HEK293 (cell line): Measurements from ENCODE around the gene AADAC.

Source experiments
- CTCF ChIA-PET: fragments of 350-600 bp; formaldehyde crosslinking; extraction: SDS; loops from one replicate; lab custom pipeline; 2021; ENCODE audit warnings: antibody characterized with exemption; lab: Yijun Ruan, JAX
- POLR2A ChIA-PET: fragments of 300-600 bp; formaldehyde crosslinking; extraction: SDS; loops from one replicate; lab custom pipeline; 2020; ENCODE audit warnings: antibody characterized with exemption, inconsistent platforms; lab: Yijun Ruan, JAX
- H3K27ac ChIP-seq: fragments of 200-500 bp; sonication (Bioruptor generic); 2 replicates; pipeline ENCODE4 v1.5.1; 2014; ENCODE audit warnings: low read depth, low read length, control low read depth, inconsistent platforms; ENCODE audit errors: extremely low read depth
- H3K36me3 ChIP-seq, 2 experiments: fragments of 200-500 bp in 1 of 2; sonication (Bioruptor generic) in 1 of 2; 1 replicate in 1 of 2; 2 replicates in 1 of 2; pipeline ENCODE4 v1.5.1; 2014 to 2017; ENCODE audit warnings: inconsistent platforms in 2 of 2, low read length in 2 of 2; ENCODE audit not compliant: control insufficient read depth in 2 of 2, insufficient read depth in 1 of 2
- H3K4me1 ChIP-seq: fragments of 200-500 bp; sonication (Bioruptor generic); 2 replicates; pipeline ENCODE4 v1.5.1; 2014; ENCODE audit warnings: mild to moderate bottlenecking, low read length, inconsistent platforms; ENCODE audit not compliant: control insufficient read depth, insufficient read depth
- H3K4me3 ChIP-seq: 2 replicates; pipeline ENCODE4 v1.5.1; 2011; ENCODE audit warnings: low read depth, mild to moderate bottlenecking, control low read depth, low read length, moderate library complexity
- H3K9me3 ChIP-seq: fragments of 200-500 bp; sonication (Bioruptor generic); 2 replicates; pipeline ENCODE4 v1.5.1; 2014; ENCODE audit warnings: low read depth, low read length, inconsistent platforms; ENCODE audit not compliant: control insufficient read depth, insufficient read depth
- BCL11A ChIP-seq: fragments of 450-650 bp; formaldehyde crosslinking; IDR thresholded peaks from 2 replicates; pipeline ENCODE4 v1.5.1; 2016; ENCODE audit warnings: low read depth, missing biosample characterization, missing genetic modification characterization
- GLIS1 ChIP-seq: fragments of 450-650 bp; formaldehyde crosslinking; IDR thresholded peaks from 2 replicates; pipeline ENCODE4 v1.5.1; 2016; ENCODE audit warnings: missing biosample characterization, missing genetic modification characterization
- ZFHX2 ChIP-seq: fragments of 450-650 bp; formaldehyde crosslinking; conservative IDR thresholded peaks from 2 replicates; pipeline ENCODE4 v1.5.1; 2016; ENCODE audit warnings: missing biosample characterization, missing genetic modification characterization
- ZNF2 ChIP-seq: fragments of 450-650 bp; formaldehyde crosslinking; IDR thresholded peaks from 2 replicates; pipeline ENCODE4 v1.5.1; 2016; ENCODE audit warnings: missing biosample characterization, missing genetic modification characterization
- ZNF544 ChIP-seq: fragments of 450-650 bp; formaldehyde crosslinking; IDR thresholded peaks from 2 replicates; pipeline ENCODE4 v1.5.0; 2017; ENCODE audit warnings: missing biosample characterization, missing genetic modification characterization
- ZNF629 ChIP-seq: fragments of 450-650 bp; formaldehyde crosslinking; IDR thresholded peaks from 2 replicates; pipeline ENCODE4 v1.5.1; 2017; ENCODE audit warnings: missing biosample characterization, missing genetic modification characterization
- ZNF677 ChIP-seq: fragments of 450-650 bp; IDR thresholded peaks from 2 replicates; pipeline ENCODE4 v1.5.0; 2018; ENCODE audit warnings: missing biosample characterization, mild to moderate bottlenecking, missing genetic modification characterization, moderate library complexity
- TF ChIP-seq, protein P1 (sequence below): fragments of 450-650 bp; formaldehyde crosslinking; IDR thresholded peaks from 2 replicates; pipeline ENCODE4 v1.5.1; 2016; ENCODE audit warnings: missing biosample characterization, missing genetic modification characterization
- TF ChIP-seq, protein P2 (sequence below): fragments of 450-650 bp; formaldehyde crosslinking; IDR thresholded peaks from 2 replicates; pipeline ENCODE4 v1.5.1; 2016; ENCODE audit warnings: missing biosample characterization, missing genetic modification characterization
- TF ChIP-seq, protein P3 (sequence below): fragments of 450-650 bp; formaldehyde crosslinking; IDR thresholded peaks from 2 replicates; pipeline ENCODE4 v1.5.1; 2017; ENCODE audit warnings: missing biosample characterization, missing genetic modification characterization

The AADAC gene

DNA sequence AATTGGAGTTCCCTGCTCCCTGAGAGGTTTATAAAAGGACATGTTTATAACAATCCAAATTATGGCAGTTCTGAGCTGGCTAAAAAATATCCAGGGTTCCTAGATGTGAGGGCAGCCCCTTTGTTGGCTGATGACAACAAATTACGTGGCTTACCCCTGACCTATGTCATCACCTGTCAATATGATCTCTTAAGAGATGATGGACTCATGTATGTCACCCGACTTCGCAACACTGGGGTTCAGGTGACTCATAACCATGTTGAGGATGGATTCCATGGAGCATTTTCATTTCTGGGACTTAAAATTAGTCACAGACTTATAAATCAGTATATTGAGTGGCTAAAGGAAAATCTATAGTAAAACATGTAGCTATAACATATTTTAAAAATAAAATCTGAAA is 13.9 kb downstream of the AADAC start:
- CTCF ChIA-PET, result no interaction called here
- H3K4me1 ChIP-seq, result no peaks in the 10 kb centered on the region
- TF ChIP-seq, protein P1, sequence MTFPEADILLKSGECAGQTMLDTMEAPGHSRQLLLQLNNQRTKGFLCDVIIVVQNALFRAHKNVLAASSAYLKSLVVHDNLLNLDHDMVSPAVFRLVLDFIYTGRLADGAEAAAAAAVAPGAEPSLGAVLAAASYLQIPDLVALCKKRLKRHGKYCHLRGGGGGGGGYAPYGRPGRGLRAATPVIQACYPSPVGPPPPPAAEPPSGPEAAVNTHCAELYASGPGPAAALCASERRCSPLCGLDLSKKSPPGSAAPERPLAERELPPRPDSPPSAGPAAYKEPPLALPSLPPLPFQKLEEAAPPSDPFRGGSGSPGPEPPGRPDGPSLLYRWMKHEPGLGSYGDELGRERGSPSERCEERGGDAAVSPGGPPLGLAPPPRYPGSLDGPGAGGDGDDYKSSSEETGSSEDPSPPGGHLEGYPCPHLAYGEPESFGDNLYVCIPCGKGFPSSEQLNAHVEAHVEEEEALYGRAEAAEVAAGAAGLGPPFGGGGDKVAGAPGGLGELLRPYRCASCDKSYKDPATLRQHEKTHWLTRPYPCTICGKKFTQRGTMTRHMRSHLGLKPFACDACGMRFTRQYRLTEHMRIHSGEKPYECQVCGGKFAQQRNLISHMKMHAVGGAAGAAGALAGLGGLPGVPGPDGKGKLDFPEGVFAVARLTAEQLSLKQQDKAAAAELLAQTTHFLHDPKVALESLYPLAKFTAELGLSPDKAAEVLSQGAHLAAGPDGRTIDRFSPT (tag by site-specific recombination), result no peak
- TF ChIP-seq ZNF2 (tag by site-specific recombination) (no peak), BCL11A (tag by site-specific recombination) (no peak), ZFHX2 (tag by site-specific recombination) (no peak), ZNF544 (tag by site-specific recombination) (no peak)
- TF ChIP-seq, protein P2, sequence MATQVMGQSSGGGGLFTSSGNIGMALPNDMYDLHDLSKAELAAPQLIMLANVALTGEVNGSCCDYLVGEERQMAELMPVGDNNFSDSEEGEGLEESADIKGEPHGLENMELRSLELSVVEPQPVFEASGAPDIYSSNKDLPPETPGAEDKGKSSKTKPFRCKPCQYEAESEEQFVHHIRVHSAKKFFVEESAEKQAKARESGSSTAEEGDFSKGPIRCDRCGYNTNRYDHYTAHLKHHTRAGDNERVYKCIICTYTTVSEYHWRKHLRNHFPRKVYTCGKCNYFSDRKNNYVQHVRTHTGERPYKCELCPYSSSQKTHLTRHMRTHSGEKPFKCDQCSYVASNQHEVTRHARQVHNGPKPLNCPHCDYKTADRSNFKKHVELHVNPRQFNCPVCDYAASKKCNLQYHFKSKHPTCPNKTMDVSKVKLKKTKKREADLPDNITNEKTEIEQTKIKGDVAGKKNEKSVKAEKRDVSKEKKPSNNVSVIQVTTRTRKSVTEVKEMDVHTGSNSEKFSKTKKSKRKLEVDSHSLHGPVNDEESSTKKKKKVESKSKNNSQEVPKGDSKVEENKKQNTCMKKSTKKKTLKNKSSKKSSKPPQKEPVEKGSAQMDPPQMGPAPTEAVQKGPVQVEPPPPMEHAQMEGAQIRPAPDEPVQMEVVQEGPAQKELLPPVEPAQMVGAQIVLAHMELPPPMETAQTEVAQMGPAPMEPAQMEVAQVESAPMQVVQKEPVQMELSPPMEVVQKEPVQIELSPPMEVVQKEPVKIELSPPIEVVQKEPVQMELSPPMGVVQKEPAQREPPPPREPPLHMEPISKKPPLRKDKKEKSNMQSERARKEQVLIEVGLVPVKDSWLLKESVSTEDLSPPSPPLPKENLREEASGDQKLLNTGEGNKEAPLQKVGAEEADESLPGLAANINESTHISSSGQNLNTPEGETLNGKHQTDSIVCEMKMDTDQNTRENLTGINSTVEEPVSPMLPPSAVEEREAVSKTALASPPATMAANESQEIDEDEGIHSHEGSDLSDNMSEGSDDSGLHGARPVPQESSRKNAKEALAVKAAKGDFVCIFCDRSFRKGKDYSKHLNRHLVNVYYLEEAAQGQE (tag by site-specific recombination), result no peak

DNA sequence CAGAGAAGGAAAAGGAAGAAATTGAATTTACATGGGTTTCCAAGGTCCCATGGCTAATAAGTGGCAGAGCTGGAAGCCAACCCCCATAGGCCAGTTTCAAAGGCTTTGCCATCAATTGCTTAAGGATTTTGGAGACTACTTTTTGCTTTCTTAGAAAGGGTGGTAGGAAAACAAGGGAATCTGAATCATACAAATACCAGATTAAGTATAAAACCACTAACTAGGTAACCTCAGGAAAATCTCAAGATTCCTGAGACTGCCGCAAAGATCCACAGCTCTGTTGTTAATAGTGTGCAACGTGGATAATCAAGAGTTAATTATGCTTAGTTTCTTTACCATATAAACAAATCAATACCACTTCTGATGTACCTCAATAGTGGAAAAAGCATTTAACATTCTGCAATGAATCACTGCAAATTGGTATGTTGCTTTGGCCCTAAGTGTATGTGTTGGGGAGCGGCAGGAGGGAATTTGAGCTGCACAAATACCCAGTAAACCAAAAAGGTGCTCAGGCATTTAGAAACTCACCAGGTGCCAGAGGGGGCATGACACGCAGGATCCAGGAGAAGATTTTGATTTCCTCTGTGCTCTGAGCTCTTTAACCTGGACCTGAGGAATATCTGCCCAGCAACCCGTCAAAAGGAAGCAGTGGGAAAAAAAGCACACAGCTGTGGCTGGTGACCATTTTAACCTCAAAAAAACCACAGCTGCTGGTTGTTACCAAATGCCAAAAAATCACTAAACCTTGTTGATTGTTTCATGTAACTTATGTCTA is 22.0 kb downstream of the AADAC start:
- Histone ChIP-seq H3K27ac (no peak overlapping the region), H3K9me3 (no peaks in the 10 kb centered on the region), H3K4me3 (no peak overlapping the region), H3K4me1 (no peaks in the 10 kb centered on the region), H3K36me3 (no peaks in the 10 kb centered on the region)
- TF ChIP-seq, protein P3, sequence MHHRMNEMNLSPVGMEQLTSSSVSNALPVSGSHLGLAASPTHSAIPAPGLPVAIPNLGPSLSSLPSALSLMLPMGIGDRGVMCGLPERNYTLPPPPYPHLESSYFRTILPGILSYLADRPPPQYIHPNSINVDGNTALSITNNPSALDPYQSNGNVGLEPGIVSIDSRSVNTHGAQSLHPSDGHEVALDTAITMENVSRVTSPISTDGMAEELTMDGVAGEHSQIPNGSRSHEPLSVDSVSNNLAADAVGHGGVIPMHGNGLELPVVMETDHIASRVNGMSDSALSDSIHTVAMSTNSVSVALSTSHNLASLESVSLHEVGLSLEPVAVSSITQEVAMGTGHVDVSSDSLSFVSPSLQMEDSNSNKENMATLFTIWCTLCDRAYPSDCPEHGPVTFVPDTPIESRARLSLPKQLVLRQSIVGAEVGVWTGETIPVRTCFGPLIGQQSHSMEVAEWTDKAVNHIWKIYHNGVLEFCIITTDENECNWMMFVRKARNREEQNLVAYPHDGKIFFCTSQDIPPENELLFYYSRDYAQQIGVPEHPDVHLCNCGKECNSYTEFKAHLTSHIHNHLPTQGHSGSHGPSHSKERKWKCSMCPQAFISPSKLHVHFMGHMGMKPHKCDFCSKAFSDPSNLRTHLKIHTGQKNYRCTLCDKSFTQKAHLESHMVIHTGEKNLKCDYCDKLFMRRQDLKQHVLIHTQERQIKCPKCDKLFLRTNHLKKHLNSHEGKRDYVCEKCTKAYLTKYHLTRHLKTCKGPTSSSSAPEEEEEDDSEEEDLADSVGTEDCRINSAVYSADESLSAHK (tag by site-specific recombination), result no peak
- ChIA-PET CTCF (interaction anchor here (1.7 to 4.4 kb wide), 3 partner anchors 368 to 608 kb away, joined by 8 to 48 read pairs (median 19); no protein-coding TSS in a partner anchor), POLR2A (no interaction called here)

More for the DNA sequence above, 13.9 kb downstream of the AADAC start:
- no peak overlapping the region for H3K27ac ChIP-seq
- POLR2A ChIA-PET, result no interaction called here
- H3K9me3 ChIP-seq, result no peaks in the 10 kb centered on the region
- no peak overlapping the region for H3K4me3 ChIP-seq
- H3K36me3 ChIP-seq, result no peaks in the 10 kb centered on the region

DNA sequence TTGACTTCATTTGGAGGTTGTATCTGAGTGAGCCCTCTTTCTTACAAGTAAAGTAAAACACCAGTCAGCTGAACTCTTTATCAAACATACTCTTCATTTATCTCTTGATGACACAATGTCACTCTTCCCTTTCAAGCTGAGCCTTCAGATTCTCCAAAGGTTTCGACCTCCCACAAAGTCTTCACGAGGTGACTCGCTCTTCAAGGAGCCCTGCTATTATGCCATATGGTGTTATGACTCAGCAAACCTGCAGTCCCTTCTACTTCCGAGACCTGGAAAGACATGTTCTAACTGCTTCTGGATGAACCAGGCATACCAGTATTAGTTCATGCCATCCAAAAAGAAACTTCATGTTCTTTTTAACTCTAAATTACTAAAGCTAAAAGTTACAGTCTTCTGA is 23.1 kb downstream of the AADAC start:
- ChIA-PET CTCF (interaction anchor here (1.7 to 4.4 kb wide), 3 partner anchors 369 to 609 kb away, joined by 8 to 48 read pairs (median 19); no protein-coding TSS in a partner anchor), POLR2A (interaction anchor here (0.6 kb wide), 1 partner anchor 377 kb away, joined by 3 read pairs; no protein-coding TSS in a partner anchor)
- H3K36me3 ChIP-seq, result no peaks in the 10 kb centered on the region
- peak; percentile 67 for TF ChIP-seq GLIS1
- no peak for TF ChIP-seq ZNF629 (tag by site-specific recombination)
- TF ChIP-seq ZNF677 (tag by site-specific recombination), result no peak
- no peaks in the 10 kb centered on the region for H3K9me3 ChIP-seq
- no peaks in the 10 kb centered on the region for H3K4me1 ChIP-seq
- H3K4me3 ChIP-seq, result no peak overlapping the region
- no peak overlapping the region for H3K27ac ChIP-seq
